Right lobe of liver (tissue), 4 donors: ENCODE measurements around the gene SFT2D3.

Source experiments
- CTCF ChIP-seq, 4 donors: fragments of 200-600 bp in 3 of 4; fragments of 450-650 bp in 1 of 4; IDR thresholded peaks; one replicate each; pipeline versions ENCODE4 v1.5.1 to v1.8.0; 2016 to 2022; ENCODE audit warnings: antibody characterized with exemption in 4 of 4, mild to moderate bottlenecking in 2 of 4
- POLR2A ChIP-seq: fragments of 450-650 bp; IDR thresholded peaks from one replicate; pipeline ENCODE4 v1.6.1; 2017; ENCODE audit warnings: antibody characterized with exemption, mild to moderate bottlenecking
- donor health status: DM: no; HTN: no; CAD: no.
- donor health status: DM: no; HTN: no; CAD: no.
- donor health status: DM: no; HTN: yes; CAD: no.

GRCh38 chr2:127657232-127657595 is 44.1 kb upstream of the SFT2D3 start:
- TF ChIP-seq CTCF (IDR thresholded peaks at IDR 0.05) (no peak), POLR2A (no peak)
